ENCODE measurements around the gene TERT.
"Not testable (repeated sequence)": the region's sequence is repeated elsewhere in the genome, so short reads cannot be mapped to it uniquely, and the experiment has no call there.

Gene TERT
- 0.27 to 0.62 reads per million in 2 donors for total RNA-seq

GRCh38 chr5:1294835-1295649 is at the start of gene TERT:
TSS of gene TERT (minus strand) at chr5:1295068. CDS start at chr5:1294989, 79 bp downstream.
- peak in 4 of 5 experiments; percentile 55 to 71 (median 70) for DNase-seq

DNA sequence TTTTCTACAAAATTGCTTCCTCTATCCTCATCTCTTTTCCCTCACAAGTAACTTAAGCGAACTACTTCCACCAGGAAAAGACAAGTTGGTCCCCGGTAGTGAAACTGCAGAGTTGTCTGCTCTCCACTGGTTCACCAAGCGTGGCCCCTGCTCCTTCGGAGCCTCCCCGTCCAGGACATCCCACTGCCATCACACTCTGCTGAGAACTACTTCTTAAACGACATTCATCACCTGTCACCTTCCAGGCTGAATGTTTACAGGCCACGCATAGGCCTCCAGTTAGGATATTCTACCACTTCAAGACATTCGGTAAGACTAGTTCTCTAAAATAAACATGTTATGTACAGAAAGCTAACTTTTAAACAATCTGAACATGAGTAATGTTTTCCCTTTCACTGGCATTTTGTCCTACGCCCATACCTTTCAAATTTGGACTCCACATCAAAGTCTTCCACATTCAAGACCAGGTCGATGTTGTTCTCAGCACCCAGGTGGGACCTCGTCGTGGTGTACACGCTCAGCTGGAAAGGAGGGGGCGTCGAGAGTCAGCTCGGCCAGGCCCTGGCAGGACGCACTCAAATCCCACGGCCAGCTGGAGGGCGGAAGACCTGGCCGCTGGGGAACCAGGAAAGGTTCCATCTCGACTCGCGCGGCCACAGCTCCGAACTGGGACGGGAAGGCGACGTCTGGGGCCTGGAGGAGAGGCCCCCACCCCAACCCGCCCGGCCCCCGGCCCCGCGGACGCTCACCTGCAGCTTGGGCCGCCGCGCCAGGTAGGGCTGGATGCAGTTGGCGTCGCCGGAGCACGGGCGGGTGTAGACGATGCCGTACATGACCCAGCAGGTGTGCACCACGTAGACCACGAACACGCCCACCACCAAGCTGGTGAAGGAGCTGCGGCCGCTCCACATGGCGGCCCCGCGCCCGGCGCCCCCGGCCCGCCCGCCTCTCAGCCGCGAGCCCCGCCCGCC is 49.3 kb upstream of the TERT start:
- peak in 1 of 5 experiments; percentile 12 for DNase-seq

GRCh38 chr5:1343315-1343751 is 48.5 kb upstream of the TERT start:
- no peak for DNase-seq

- not testable (repeated sequence) for DNase-seq
Measured at GRCh38 chr5:1342711-1343110, 47.8 kb upstream of the TERT start.

- no peak for DNase-seq
Measured at GRCh38 chr5:1342268-1342667, 47.4 kb upstream of the TERT start.

DNA sequence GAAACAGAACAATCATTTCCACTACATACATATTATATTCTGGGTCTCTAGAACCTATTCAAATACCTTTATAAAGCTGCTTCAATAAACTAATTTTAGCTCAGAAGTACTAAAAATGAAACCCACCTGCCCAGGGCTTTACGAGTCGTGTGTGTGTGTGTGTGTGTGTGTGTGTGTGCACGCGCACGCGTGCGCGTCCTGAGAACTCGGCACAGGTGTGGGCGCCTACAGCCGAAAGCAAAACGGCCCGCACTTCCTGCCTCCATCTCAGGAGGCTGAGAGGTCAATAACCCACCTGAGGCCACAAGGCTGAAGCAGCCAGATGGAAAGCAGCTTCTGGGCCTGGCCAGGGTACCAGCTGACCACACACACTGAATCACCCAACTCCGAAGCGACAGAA is 47.0 kb upstream of the TERT start:
- DNase-seq = no peak

GRCh38 chr5:1339818-1340210 is 44.9 kb upstream of the TERT start:
- DNase-seq = not testable (repeated sequence)

- DNase-seq = not testable (repeated sequence)
Measured at GRCh38 chr5:1339139-1339817, 44.4 kb upstream of the TERT start.

DNA sequence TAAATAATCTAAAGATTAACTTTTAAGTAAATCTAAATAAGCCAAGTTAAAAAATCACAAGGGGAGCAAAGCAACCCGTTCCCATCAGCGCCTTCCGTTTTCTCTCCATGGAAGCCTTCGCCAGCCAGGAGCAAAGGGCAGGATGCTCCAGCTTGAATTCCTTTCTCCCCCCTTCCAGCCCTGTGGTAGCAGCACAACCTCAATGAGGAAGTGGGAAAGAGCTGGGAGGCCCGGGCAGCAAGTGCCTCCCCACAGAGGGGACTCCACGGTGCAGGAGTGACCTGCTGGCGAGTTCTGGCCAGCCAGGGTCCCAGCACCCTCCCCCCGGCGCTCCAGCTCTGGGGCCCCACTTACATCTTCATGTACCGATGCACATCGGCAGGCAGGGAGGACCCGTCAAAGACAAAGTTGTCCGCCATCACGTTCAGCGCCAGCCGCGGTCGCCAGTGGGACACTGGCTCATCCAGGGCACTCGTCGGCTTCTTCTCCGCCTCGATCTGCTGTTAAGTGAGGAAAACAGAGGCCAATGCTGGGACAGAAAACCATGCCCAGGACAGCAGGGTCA is 43.7 kb upstream of the TERT start:
- no peak for DNase-seq

DNA sequence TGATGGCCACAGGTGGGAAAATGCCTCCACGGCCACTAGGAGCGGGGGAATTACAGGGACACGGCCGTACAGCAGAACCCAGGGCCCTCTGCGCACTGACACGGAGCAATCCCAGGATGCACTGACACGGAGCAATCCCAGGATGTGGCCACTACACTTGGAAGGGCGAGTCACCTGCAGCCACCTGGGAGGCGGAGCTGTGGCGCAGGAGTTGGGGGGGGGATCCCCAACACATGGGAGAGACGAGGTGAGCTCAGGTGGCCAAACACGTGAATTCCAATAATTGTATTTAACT is 43.3 kb upstream of the TERT start:
- DNase-seq = no peak

- no peak for DNase-seq
Measured at GRCh38 chr5:1337489-1338195, 42.8 kb upstream of the TERT start.

- DNase-seq = no peak
Measured at GRCh38 chr5:1336749-1337488, 42.1 kb upstream of the TERT start.

DNA sequence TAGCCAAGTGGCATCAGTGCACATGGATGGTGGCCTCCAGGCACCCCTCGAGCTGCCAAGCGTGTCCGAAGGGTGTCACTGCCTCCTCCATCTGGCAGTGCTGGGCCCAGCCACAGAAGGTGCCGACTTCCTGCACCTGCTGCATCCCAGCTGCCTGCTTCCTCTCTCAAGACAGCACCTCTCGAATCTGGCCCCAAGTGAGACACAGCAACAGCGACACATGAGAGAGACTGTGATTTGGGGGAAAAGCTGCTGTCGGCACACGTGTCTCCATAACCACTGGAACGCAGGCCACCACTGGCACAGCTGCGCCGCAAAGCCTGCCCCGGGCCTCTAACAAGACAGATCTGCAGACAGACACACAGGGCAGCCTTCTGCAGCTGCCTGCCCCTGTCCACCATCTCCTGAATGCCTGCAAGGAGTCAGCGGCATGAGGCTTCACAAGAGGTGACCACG is 41.3 kb upstream of the TERT start:
- DNase-seq = no peak

DNA sequence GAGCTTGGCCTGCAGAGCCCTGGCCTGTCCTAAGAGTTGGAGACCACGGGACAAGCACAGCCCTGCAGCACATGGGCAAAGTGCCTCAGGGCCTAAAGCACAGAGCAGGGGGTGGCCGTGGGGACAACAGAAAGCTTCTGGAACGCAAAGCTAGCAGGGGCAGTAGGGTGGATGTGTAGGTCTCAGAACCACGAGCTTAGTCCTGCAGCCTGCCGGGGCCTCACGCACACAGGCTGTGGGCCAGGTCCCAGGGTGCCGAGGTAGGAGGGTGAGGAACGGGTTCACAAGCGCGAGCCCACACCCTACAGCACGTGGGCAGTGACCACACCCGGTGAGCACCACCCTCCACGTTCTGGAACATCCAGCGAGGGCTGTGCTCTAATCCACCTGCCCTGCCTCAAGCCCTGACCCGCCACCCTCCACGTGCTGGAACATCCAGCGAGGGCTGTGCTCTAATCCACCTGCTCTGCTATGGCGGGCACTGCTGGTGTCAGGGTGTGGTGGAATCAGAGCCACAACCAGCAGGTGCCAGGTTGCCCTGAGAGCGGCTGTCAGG is 40.8 kb upstream of the TERT start:
- no peak for DNase-seq

DNA sequence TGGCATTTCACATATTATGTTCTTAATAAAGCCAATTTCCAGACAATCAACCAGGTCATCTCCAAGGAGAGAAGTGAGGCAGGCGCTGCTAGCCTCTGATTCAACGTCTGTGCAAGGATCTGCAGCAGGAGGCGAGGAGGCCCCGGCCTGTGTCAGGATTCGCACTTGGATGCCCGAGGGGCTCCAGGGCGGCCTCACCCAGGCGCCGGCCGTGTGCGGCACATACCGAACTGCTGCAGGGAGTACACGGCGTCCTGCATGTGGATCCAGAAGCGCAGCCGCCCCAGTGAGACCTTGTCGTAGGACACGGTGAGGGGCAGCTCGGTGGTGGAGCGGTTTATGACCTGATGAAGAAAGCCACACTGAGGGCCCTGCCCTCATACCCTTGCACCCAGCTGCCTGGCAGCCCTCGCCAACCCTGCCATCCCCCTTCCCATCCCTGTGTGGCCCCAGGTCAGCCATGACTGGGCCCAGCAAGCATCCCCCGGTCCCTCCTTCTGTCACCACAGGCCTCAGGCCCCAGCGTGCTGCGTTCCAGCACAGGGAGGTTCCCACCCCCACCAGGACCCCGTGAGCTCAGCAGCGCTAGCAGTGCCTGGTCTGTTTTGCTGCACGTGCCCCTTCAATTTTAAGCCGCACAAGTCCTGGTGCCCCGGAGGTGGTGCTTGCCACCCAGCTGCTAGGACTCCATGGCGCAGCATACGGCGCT is 40.1 kb upstream of the TERT start:
- no peak for DNase-seq

DNA sequence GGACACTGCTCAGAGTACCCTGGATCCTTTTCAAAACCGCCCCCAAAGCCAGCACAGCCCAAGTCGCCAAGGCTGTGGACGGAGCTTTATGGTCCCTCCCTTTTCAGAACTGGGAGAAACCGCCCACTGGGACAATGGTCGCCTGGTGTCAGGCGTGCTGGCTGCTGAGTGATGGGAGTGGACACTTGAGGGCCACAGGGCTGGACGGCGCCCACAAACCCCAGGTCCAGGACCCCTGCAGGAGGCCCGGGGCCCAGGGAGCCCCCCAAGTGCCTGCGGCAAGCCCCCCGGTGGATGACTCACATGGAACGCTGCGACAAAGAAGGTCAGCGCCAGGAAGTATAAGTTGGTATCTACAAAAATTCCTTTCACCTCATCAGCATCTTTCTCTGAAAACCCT is 39.1 kb upstream of the TERT start:
- no peak for DNase-seq

DNA sequence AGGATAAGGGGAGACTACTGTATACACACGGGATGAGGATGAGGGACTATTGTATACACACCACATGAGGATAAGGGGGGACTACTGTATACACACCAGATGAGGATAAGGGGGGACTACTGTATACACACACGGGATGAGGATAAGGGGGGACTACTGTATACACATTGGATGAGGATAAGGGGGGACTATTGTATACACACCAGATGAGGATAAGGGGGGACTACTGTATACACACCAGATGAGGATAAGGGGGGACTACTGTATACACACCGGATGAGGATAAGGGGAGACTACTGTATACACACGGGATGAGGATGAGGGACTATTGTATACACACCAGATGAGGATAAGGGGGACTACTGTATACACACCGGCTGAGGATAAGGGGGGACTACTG is 38.4 kb upstream of the TERT start:
- DNase-seq = peak in 1 of 5 experiments; percentile 23

DNA sequence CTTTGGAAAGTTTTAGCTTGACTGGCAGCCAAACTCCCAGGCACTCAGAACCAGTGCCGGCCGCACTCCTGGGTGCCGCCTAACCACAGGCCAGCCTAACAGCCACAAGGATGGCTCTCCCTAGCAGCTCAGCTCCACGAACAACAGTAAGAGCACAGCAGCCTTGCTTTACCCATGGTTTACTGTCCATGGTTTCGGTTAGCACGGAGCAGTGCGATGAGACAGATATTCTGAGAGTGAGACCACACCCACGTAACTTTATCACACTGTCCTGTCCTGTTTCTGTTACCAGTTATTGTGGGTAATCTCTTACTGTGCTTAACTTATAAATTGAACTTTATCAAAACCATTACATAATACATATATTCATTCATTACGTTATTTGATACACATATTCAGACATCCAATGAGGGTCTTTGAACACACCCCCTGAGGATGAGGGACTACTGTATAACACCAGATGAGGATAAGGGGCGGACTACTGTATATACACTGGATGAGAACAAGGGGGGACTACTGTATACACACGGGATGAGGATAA is 37.7 kb upstream of the TERT start:
- DNase-seq = peak in 1 of 5 experiments; percentile 37

DNA sequence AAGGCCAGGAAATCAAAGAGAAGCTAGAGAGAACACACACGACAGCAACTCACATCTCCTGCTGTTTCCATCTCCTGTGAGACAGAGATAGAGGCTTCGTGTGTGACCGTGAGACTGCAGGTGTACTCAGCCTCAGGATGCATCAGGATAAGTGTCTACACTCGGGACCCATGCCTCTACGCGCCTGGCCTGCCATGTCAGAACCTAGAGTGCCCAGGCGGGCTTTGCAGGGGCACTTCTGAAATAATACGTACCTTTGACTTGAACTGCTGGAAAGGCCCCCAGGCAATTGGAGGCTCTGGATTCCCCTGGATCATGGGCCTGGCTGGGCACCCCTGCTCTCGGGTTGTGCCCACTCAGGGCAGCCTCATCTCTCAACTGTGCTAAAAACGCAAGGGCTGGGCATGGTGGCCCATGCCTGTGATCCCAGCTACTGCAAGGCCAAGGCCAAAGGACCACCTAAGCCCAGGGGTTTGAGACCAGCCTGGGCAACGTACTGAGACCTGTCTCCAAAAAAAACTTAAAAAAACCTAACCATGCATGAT is 37.1 kb upstream of the TERT start:
- no peak for DNase-seq
